Upper lobe of left lung (tissue), 6 donors: Measurements from ENCODE around the gene CDK12. TPM values are rescaled to one million over a fixed set of nuclear protein-coding genes. Genes with fewer than 3 reads are reported as not detected.

Experiments used
- ATAC-seq, 2 donors: fragments of 200-7000 bp; cut with Tn5 transposase; one replicate each; pipeline ENCODE4 v1.9.1; 2022; ENCODE audit warnings: mild to moderate bottlenecking in 2 of 2, moderate library complexity in 2 of 2; ENCODE audit not compliant: low FRiP score in 2 of 2
- DNase-seq, 2 donors: peaks; one replicate each; pipeline ENCODE4 v3.0.0-alpha.2; 2019 to 2020
- H3K27ac ChIP-seq, 4 donors: fragments of 200-600 bp; sonication (generic); one replicate each; pipeline ENCODE4 v1.5.1; 2016 to 2019
- H3K27me3 ChIP-seq, 4 donors: fragments of 200-600 bp; sonication (generic); one replicate each; pipeline ENCODE4 v1.5.1; 2017 to 2019
- H3K36me3 ChIP-seq, 4 donors: fragments of 200-600 bp; sonication (generic); one replicate each; pipeline ENCODE4 v1.5.1; 2016 to 2019
- H3K4me1 ChIP-seq, 4 donors: fragments of 200-600 bp; sonication (generic); one replicate each; pipeline ENCODE4 v1.5.1; 2018 to 2019
- H3K4me3 ChIP-seq, 4 donors: fragments of 200-600 bp; sonication (generic); one replicate each; pipeline ENCODE4 v1.5.1; 2017 to 2019; ENCODE audit warnings: mild to moderate bottlenecking in 2 of 4, moderate library complexity in 1 of 4
- H3K9me3 ChIP-seq, 4 donors: fragments of 200-600 bp; sonication (generic); one replicate each; pipeline ENCODE4 v1.5.1; 2018 to 2019
- CTCF ChIP-seq, 6 experiments: fragments of 450-650 bp in 4 of 6; fragments of 200-600 bp in 2 of 6; sonication (generic) in 2 of 6; IDR thresholded peaks; one replicate each; pipeline ENCODE4 v1.5.1; 2016 to 2019; ENCODE audit warnings: antibody characterized with exemption in 6 of 6
- EP300 ChIP-seq, 4 donors: sonication (generic); formaldehyde crosslinking; IDR thresholded peaks; one replicate each; pipeline ENCODE4 v1.5.1; 2017; ENCODE audit warnings: antibody characterized with exemption in 4 of 4, control low read depth in 2 of 4
- POLR2A ChIP-seq, 4 donors: fragments of 450-650 bp; IDR thresholded peaks; one replicate each; pipeline ENCODE4 v1.5.1; 2016 to 2017; ENCODE audit warnings: antibody characterized with exemption in 4 of 4, mild to moderate bottlenecking in 2 of 4
- POLR2AphosphoS5 ChIP-seq, 2 donors: sonication (generic); formaldehyde crosslinking; IDR thresholded peaks; one replicate each; pipeline ENCODE4 v1.5.1; 2017; ENCODE audit warnings: antibody characterized with exemption in 2 of 2
- WGBS, 2 donors: methylation state at CpG; one replicate each; pipeline ENCODE4 v1.1.5; 2017 to 2018; 5-methylcytosine and 5-hydroxymethylcytosine counted together
- total RNA-seq, 6 donors: library from RNA; depleted of rRNA in 4 of 6; stranded (reverse); fragments of >200 nt in 4 of 6; gene quantifications; one replicate each; pipeline versions ENCODE4 v1.1.0 to v1.2.1, GENCODE V29; 2016 to 2021
- donor health status: DM: no; HTN: no; CAD: no; lungs with moderate emphysema.
- donor health status: DM: no; HTN: yes; CAD: no; lungs with severe emphysema.

CDK12 gene
- total RNA-seq, 6 donors from 2014 or later = 41.2 to 111 (median 52.8) TPM

- TF ChIP-seq EP300 (IDR thresholded peaks at IDR 0.05) (no peak), CTCF (IDR thresholded peaks at IDR 0.05) (peak; percentile 79 to 96 (median 92))
- 36 to 89% methylated on average over 2 to 5 of the region's 5 CpGs for WGBS, 2 donors
- ATAC-seq (peak; percentile 82 to 85), DNase-seq (peak; percentile 68 to 72)
- peaks cover 0 to 13% (median 8%) of the 10 kb centered on the region in 4 donors for H3K4me1 ChIP-seq
- H3K27ac ChIP-seq = no peak overlapping the region
- no peaks in the 10 kb centered on the region for H3K27me3 ChIP-seq
- no peak overlapping the region for H3K4me3 ChIP-seq
- H3K36me3 ChIP-seq = peaks cover 7 to 63% (median 38%) of the 10 kb centered on the region in 4 donors
- no peaks in the 10 kb centered on the region for H3K9me3 ChIP-seq
Measured at GRCh38 chr17:39547713-39548478, 86.6 kb downstream of the CDK12 start.

GRCh38 chr17:39548494-39549225 lies 87.4 kb downstream of the CDK12 start:
- peak in 1 of 2 donors; percentile 73 for ATAC-seq
- H3K9me3 ChIP-seq = no peaks in the 10 kb centered on the region
- WGBS, 2 donors = 82 to 84% methylated on average over 7 of the region's 7 CpGs
- no peak overlapping the region for H3K4me3 ChIP-seq
- peaks cover 7 to 71% (median 45%) of the 10 kb centered on the region in 4 donors for H3K36me3 ChIP-seq
- H3K27ac ChIP-seq = no peak overlapping the region
- no peaks in the 10 kb centered on the region for H3K27me3 ChIP-seq
- no peak for TF ChIP-seq POLR2A (IDR thresholded peaks at IDR 0.05)
- TF ChIP-seq EP300 (IDR thresholded peaks at IDR 0.05) = no peak
- no peak for TF ChIP-seq POLR2AphosphoS5 (IDR thresholded peaks at IDR 0.05)
- DNase-seq = no peak
- peaks cover 0 to 13% (median 8%) of the 10 kb centered on the region in 4 donors for H3K4me1 ChIP-seq

- TF ChIP-seq POLR2AphosphoS5 (IDR thresholded peaks at IDR 0.05) = no peak
- no peak for TF ChIP-seq POLR2A (IDR thresholded peaks at IDR 0.05)
- no peak for TF ChIP-seq CTCF (IDR thresholded peaks at IDR 0.05)
- TF ChIP-seq EP300 (IDR thresholded peaks at IDR 0.05) = no peak
- Histone ChIP-seq H3K4me3 (no peak overlapping the region), H3K4me1 (peaks cover 0 to 10% (median 5%) of the 10 kb centered on the region in 4 donors), H3K27ac (no peak overlapping the region), H3K9me3 (no peaks in the 10 kb centered on the region), H3K36me3 (peaks cover 7 to 81% (median 50%) of the 10 kb centered on the region in 4 donors), H3K27me3 (no peaks in the 10 kb centered on the region)
- ATAC-seq = no peak
- 85 to 86% methylated on average over 6 of the region's 6 CpGs for WGBS, 2 donors
- no peak for DNase-seq
Measured at GRCh38 chr17:39549747-39550573, 88.7 kb downstream of the CDK12 start.

GRCh38 chr17:39551879-39552278 lies 90.6 kb downstream of the CDK12 start:
- 75 to 80% methylated on average over 1 of the region's 1 CpG for WGBS, 2 donors
- Histone ChIP-seq H3K27ac (no peak overlapping the region), H3K27me3 (no peaks in the 10 kb centered on the region), H3K9me3 (no peaks in the 10 kb centered on the region), H3K36me3 (peaks cover 7 to 86% (median 55%) of the 10 kb centered on the region in 4 donors), H3K4me3 (no peak overlapping the region), H3K4me1 (peaks cover 0 to 8% (median 4%) of the 10 kb centered on the region in 4 donors)
- ATAC-seq = no peak
- no peak for DNase-seq
- TF ChIP-seq POLR2A (IDR thresholded peaks at IDR 0.05) (no peak), CTCF (IDR thresholded peaks at IDR 0.05) (no peak), EP300 (IDR thresholded peaks at IDR 0.05) (no peak), POLR2AphosphoS5 (IDR thresholded peaks at IDR 0.05) (no peak)
